ENCODE data around the gene NRARP. TPM values are rescaled to one million over a fixed set of nuclear protein-coding genes. Genes with fewer than 3 reads are reported as not detected.

Gene NRARP
- total and polyA plus RNA-seq, 8 donors, result 1.2 to 323 (median 3.5) TPM

DNA sequence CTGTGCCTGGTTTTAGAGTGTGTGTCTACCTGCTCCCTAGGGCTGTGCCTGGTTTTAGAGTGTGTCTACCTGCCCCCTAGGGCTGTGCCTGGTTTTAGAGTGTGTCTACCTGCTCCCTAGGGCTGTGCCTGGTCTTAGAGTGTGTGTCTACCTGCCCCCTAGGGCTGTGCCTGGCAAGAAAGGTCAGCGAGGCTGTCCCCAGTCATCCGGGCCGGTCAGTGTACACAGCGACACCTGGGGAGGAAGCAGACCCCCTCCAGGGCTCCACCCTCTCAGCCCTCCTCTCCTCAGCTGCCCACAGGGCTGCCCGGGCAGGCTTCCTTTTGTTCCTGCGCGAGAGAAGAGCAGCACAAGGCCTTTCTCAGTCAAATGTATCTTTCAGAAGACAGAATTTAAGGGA, 4.1 kb downstream of the NRARP start:
- H3K9me3 ChIP-seq, result no peaks in the 10 kb centered on the region
- peak overlapping the region; percentile 73 to 90 (median 90) for H3K27ac ChIP-seq
- no peaks in the 10 kb centered on the region for H3K36me3 ChIP-seq
- H3K27me3 ChIP-seq, result peaks cover 7 to 93% (median 47%) of the 10 kb centered on the region in 3 donors
- intact Hi-C loops (cut with DNase I; ENCODE audit: low total_unique reads), result no loop called here
- TF ChIP-seq EP300 (IDR thresholded peaks at IDR 0.05) (no peak), POLR2AphosphoS5 (IDR thresholded peaks at IDR 0.05) (no peak), POLR2A (IDR thresholded peaks at IDR 0.05) (no peak)
- TF ChIP-seq, protein P1, sequence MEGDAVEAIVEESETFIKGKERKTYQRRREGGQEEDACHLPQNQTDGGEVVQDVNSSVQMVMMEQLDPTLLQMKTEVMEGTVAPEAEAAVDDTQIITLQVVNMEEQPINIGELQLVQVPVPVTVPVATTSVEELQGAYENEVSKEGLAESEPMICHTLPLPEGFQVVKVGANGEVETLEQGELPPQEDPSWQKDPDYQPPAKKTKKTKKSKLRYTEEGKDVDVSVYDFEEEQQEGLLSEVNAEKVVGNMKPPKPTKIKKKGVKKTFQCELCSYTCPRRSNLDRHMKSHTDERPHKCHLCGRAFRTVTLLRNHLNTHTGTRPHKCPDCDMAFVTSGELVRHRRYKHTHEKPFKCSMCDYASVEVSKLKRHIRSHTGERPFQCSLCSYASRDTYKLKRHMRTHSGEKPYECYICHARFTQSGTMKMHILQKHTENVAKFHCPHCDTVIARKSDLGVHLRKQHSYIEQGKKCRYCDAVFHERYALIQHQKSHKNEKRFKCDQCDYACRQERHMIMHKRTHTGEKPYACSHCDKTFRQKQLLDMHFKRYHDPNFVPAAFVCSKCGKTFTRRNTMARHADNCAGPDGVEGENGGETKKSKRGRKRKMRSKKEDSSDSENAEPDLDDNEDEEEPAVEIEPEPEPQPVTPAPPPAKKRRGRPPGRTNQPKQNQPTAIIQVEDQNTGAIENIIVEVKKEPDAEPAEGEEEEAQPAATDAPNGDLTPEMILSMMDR (IDR thresholded peaks at IDR 0.05), result no peak
- peaks cover 61 to 81% (median 77%) of the 10 kb centered on the region in 4 donors for H3K4me1 ChIP-seq
- peak in 1 of 2 donors; percentile 44 for DNase-seq
- peak overlapping the region in 1 of 4 donors; percentile 62 for H3K4me3 ChIP-seq
- WGBS, 5 donors, result 21 to 58% (median 40%) methylated on average over 6 to 7 of the region's 7 CpGs

DNA sequence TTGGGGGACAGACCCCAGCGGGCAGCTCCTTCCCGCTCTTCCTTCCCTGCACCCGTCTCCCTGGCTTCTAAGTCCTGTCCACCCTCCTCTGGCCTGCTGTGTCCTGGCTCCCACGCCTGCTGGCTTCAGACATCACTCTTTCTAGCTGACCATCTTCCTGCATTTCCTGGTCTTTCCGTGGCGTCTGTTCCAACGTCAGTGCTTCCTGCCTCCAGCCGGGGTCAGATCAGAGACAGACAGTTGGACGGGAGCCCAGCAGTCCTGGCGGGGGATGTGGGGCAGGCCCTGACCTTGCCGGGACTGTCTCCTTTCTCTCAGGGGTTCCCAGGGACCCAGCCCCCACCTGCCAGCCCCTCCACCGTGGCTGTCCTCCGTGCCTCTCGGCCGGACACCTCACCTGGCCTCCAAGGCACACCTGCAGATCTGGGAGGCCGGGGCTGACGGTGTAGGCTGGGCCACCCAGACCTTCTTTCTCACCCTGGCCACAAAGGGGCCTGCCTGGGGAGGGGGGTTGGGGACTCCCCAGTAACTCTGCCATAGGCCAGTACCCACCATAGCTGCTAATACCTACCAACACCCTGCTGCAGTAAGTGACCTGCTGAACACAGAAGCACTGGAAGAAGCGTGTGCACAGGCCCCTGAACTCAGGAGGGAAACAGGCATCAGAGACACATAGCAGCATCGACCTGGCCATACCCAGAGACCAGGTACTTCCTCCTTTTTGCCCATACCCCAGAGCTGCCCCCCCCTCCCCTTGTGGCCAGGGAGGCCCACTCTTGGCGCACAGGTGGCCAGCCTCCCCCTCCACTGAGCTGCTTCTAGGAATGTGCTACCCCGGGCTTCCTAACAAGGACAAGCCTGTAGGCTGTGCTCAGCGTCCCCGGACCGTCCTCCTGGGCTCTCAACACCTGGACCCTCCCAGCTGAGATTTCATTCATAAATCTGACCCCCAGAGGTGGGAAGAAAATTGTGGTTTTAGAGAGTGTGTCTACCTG, 5.1 kb downstream of the NRARP start:
- WGBS, 5 donors, result 19 to 37% (median 26%) methylated on average over 20 to 24 of the region's 24 CpGs

DNA sequence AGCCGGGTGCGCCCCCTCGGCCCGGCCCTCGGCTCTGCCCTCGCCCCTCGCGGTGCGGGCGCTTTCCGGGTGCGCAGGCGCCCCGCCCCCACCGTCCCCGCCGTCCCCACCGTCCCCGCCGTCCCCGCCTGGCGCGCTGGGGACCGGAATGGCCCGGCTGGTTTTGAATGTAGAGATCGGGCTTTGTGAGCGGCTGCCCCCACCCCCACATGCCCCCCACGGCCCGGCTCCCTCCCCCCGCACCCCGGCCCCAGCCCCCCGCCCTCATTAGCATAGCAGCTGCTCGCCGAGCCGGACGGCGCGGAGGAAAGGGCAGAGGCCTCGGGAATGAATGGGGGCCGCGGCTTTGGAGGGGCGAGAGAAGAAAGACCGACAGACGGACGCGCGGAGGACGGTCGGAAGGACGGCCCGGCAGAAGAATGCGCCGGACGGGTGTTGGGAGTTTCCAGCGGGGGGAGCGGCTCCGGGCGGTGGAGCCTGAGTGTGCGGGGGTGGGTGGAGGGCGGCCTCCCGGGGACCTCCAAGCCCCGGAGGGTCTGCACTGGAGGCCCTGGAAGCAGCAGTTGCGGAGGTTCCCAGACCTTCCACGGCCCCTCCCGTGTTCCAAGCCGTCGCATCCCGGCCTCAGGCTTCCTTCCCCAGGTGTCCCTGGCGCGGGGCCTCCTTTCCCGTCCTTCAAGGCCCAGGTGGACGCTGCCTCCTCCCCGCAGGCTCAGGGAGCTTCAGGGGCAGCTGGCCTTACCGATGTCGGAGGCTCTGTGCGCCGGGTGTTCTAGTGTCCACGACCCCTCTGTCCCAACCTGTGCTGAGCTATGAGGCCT, 6.0 kb downstream of the NRARP start:
- Histone ChIP-seq H3K36me3 (no peaks in the 10 kb centered on the region), H3K4me3 (peak overlapping the region; percentile 42 to 49 (median 47)), H3K27me3 (peaks cover 7 to 88% (median 47%) of the 10 kb centered on the region in 3 donors), H3K9me3 (no peaks in the 10 kb centered on the region), H3K4me1 (peaks cover 56 to 72% (median 63%) of the 10 kb centered on the region in 4 donors), H3K27ac (peak overlapping the region; percentile 85 to 98 (median 90))
- intact Hi-C loops (cut with DNase I; ENCODE audit: low total_unique reads), result no loop called here
- TF ChIP-seq, protein P1 (IDR thresholded peaks at IDR 0.05), result no peak
- TF ChIP-seq EP300 (IDR thresholded peaks at IDR 0.05), result no peak
- no peak for TF ChIP-seq POLR2AphosphoS5 (IDR thresholded peaks at IDR 0.05)
- no peak for TF ChIP-seq POLR2A (IDR thresholded peaks at IDR 0.05)
- DNase-seq, result peak in 1 of 2 donors; percentile 63
- WGBS, 5 donors, result 0 to 9% (median 6%) methylated on average over 22 to 77 of the region's 78 CpGs

More for the DNA sequence above, 5.1 kb downstream of the NRARP start:
- TF ChIP-seq POLR2AphosphoS5 (IDR thresholded peaks at IDR 0.05), result peak in 1 of 3 donors; percentile 64
- no peak for TF ChIP-seq POLR2A (IDR thresholded peaks at IDR 0.05)
- peak; percentile 67 to 78 for DNase-seq
- intact Hi-C loops (cut with DNase I; ENCODE audit: low total_unique reads), result no loop called here
- H3K9me3 ChIP-seq, result no peaks in the 10 kb centered on the region
- H3K4me1 ChIP-seq, result peaks cover 62 to 78% (median 70%) of the 10 kb centered on the region in 4 donors
- H3K27me3 ChIP-seq, result peaks cover 7 to 91% (median 47%) of the 10 kb centered on the region in 3 donors
- no peaks in the 10 kb centered on the region for H3K36me3 ChIP-seq
- H3K4me3 ChIP-seq, result peak overlapping the region; percentile 42 to 49 (median 47)
- H3K27ac ChIP-seq, result peak overlapping the region; percentile 73 to 90 (median 90)

DNA sequence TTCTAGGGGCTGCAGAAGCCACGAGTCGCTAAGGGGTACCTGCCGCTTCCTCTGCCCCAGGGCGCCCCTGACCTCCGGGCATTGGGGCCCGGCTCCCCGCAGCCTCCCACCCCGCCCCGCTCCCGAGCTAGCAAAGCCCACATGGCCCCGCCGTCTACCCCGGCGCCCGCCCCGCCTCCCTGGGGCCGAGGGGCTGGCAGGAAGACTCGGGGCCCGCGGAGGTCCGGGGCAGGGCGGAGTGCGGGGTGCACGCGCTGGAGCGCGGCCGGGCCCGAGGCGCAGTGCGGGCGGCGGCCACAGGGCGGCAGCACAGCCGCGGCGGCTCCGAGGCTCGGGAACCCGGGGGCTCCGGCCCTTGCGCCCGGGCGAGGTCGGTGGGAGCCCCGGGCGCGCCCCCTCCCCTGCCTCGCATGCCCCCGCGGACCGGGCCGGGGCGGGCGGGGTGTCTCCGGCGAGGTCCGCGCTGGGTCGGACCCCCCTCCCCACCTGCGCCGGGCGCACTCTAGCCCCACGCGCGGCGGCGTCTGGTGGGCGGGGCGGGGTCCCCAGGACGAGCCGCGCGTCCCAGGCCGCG, 6.7 kb downstream of the NRARP start:
- 0 to 5% (median 4%) methylated on average over 1 to 76 of the region's 76 CpGs; no CpG with 5 or more reads in 1 of the 5 donors for WGBS, 5 donors
- Histone ChIP-seq H3K4me1 (peaks cover 49 to 65% (median 56%) of the 10 kb centered on the region in 4 donors), H3K36me3 (no peaks in the 10 kb centered on the region), H3K9me3 (no peaks in the 10 kb centered on the region), H3K27me3 (peaks cover 7 to 80% (median 45%) of the 10 kb centered on the region in 3 donors), H3K4me3 (peak overlapping the region; percentile 42 to 49 (median 47)), H3K27ac (peak overlapping the region; percentile 85 to 98 (median 90))
- TF ChIP-seq, protein P1 (IDR thresholded peaks at IDR 0.05), result peak in 3 of 7 experiments; percentile 33 to 92 (median 73)
- no peak for TF ChIP-seq POLR2AphosphoS5 (IDR thresholded peaks at IDR 0.05)
- peak; percentile 57 to 82 for DNase-seq
- intact Hi-C loops (cut with DNase I; ENCODE audit: low total_unique reads), result no loop called here
